ENCODE results near the gene MOB3A. TPM values are rescaled to one million over a fixed set of nuclear protein-coding genes. Genes with fewer than 3 reads are reported as not detected.
A peak's percentile ranks its signal among the peaks of the same experiment; 100 is the strongest.
"Not testable (repeated sequence)": the region's sequence is repeated elsewhere in the genome, so short reads cannot be mapped to it uniquely, and the experiment has no call there.

Gene MOB3A
- total RNA-seq, 1 donor from 2014 or later = 15.6 TPM

DNA sequence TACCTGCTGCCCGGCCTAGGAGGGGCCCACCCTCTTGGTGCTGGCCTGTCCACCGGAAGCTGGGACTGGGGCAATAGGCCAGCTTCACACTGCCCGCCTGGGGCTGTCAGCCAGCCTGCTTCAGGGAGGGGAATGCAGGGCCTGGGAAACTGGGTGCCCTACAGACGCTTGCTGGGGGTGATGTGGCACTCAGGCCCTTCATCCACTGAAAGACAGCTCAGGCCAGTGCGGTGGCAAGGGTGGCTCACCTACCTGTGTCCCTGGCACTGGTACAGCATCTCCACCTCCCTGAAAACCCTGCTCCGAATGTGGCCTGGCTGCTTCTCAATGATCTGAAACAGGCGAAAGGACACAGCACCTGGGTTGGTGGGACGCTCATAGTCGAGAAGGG lies 52.9 kb downstream of the MOB3A start:
- DNase-seq = peak; percentile 42
- no peak for ATAC-seq (ENCODE audit: poor library complexity)
- intact Hi-C loops (cut with DNase I) = no loop called here

DNA sequence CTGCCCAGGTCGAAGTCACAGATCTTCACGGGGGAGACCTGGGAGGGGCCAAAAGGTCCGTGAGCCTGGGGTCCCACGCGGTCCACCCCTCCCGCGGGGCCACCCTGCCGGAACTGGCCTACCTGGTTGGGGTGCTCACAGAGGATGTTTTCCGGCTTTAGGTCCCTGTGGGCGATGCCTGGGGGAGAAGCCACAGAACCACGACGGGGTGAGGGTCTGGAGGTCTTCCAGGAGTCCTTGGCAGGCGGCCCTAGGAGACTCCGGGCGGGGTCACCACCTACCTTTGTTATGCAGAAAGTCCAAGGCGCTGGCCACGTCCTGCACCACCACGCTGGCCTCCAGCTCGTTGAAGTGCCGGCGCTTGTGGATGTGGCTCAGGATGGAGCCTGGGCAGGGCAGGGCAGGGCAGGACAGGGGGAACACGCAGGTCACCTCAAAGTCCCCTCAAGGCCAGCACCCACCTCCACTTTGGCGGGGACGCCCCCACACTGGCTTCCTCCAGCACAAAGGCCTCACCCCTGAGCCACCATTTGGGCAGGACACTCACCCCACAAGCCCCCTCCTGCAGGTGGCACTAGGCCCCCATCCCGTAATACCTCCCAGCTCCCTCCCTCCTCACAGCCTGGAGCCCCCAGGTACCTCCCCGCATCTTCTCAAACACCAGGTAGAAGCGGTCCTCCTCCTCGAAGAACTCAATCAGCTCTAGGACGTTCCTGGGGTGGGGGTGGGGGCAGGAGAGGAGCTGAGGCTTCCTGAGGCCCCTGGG lies 53.5 kb downstream of the MOB3A start:
- DNase-seq (peak; percentile 72), ATAC-seq (ENCODE audit: poor library complexity) (peak; percentile 1)
- intact Hi-C loops (cut with DNase I) = no loop called here

DNA sequence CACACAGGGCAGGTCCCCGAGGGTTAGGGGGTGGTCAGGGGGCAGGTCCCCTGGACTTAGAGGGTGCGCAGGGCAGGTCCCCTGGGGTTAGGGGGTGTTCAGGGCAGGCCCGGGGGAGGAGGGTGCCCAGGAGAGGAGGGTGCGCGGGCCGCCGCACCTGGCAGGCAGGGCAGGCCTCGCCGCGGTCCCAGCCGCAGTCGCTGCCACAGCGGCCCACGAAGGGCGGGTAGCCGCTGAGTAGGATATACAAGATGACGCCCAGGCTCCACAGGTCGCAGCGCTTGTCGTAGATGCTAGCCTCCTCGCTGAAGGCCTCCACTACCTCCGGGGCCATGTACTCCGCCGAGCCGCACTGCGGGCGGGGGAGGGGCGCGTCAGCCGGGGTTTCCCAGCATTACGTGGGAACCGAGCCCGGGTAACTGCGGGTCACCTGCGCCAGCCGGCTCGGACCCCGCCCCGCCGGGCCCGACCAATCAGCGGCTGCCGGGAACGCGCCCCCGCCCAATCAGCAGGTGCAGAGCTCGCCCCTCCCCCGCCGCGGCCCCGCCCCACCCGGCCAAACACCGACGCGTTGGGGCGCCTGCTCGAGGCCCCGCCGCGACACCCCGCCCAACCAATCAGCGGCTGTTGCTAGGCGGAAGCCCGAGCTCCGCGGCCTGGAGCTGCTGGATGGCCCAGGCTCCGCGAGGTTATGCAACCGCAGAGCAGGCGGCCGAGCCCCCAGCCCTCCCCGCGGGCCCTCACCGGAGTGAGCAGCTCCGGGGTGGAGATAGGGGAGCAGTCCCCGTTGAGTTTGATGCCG lies 54.2 kb downstream of the MOB3A start:
- DNase-seq (peak; percentile 98), ATAC-seq (ENCODE audit: poor library complexity) (peak; percentile 89)
- intact Hi-C loops (cut with DNase I) = no loop called here

DNA sequence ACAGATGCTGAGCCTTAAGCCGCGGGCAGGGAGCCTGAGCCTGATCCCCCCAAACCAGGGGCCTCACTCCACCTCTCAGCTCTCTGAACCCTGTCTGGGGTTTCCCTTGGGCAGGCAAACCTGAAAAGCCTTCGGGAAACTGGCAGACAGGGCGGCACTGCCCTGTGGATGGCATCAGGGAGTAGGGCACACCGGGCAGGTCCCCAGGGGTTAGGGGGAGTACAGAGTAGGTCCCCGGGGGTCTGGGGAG lies 54.8 kb downstream of the MOB3A start:
- intact Hi-C loops (cut with DNase I) = no loop called here
- ATAC-seq (ENCODE audit: poor library complexity) (no peak), DNase-seq (peak; percentile 36)

DNA sequence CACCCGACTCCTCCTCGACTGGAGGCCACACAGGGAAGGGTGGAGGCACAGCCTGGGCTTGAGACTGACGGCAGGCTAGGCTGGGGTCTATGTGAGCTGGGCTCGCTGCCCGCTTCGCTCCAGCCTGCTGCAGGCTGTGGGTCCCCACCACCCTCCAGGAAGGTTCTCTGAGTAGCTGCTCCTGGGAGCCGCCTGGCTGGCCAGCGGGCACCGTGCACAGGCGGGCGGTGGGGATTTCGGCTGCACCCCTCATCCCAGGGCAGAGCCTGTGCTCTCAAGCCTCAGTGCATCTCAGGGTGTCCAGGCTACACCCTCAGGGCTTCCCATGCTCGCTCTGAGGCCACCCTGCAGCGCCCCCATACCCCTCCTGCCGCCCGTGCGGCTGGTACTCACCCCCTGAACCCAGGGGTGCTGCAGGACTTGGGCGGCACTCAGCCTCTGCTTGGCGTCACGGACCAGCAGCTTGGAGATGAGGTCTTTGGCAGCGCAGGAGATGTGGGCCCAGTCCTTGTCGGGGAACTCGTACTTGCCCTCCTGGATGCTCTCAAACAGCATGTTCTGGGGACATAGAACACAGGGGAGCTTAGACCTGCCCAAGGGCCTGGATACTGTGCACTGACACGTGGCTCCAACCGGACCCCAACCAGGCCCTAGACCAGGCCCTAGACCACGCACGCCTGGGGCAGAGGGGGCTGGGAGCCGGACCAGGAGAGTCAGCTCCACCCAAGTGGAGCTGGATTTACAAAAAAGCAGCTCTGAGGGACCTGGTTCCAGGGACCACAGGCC lies 55.3 kb downstream of the MOB3A start:
- intact Hi-C loops (cut with DNase I) = no loop called here

DNA sequence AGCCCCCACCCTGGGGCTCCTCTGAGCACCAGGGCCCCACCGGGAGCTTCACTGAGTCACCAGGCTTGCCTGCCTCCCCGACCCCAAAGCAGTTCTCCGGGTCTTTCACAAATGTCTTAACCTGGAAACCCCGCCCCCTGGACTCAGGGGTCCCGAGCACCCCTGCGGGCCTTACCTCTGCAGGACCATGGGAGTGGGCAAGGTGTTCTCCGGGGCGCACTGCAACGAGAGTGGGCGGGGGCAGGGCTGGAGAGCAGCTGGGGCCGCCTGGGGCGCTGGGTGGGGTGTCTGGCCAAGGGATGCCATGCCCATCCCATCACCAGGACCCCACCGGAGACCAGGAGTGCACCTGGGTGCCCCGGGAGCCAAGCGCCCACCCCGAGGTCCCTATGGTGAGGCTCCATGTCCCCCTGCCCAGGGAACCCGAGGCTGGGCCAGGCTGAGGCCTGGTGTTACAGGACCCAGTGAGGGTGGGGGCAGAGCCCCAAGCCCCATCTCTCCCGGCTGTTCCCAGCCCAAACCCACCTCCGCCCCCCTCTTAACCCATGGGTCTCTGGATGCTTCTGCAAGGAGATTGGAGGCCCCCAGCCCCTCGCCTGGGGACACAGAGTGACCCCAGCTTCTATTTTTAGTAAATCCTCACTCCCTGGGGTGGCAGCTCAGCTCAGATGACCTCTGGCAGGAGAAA lies 56.0 kb downstream of the MOB3A start:
- DNase-seq = peak; percentile 37
- ATAC-seq (ENCODE audit: poor library complexity) = no peak

More for the DNA sequence above, 55.3 kb downstream of the MOB3A start:
- ATAC-seq (ENCODE audit: poor library complexity) (no peak), DNase-seq (peak; percentile 52)

DNA sequence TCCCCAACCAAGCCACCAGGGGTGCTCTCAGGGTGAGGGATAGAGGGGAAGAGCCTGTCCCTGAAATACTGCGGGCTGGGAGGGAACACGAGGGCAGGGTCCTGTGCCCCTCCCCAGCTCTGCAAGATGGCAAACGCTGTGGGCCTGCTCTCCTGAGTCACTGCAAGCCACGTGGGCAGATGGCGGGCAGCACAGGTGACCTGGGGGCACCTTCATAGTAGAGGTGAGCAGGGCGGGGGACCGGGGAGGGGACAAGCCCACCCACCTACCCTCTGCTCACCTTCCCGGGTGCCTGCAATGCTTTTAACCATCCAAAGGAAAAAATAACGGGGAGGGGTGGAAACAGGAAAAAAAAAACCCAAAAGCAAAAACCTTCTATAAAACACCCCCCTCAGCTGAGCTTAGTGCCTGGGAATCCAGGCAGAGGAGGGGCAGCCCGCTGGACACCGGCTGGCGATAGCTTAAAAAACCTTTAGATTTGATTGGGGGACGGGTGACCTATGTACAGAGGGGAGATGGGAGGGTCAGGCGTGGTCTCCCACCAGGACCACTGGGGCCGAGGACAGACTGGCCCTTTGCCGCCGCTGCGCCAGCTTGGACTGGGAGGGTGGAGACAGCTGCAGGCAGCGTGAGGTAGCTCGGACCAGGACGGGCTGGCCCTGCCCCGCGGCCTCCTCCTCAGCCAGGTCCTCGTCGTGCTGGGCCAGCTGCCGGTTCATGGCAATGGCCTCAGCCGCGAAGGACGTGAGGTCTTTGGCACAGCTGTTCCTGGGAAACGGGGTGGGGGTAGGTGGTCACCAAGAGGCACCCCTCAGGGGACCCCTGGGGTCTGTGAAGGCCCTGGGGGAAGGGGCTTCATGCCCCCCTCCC lies 56.8 kb downstream of the MOB3A start:
- intact Hi-C loops (cut with DNase I) = no loop called here
- peak; percentile 60 for DNase-seq
- ATAC-seq (ENCODE audit: poor library complexity) = no peak

More for the DNA sequence above, 56.0 kb downstream of the MOB3A start:
- intact Hi-C loops (cut with DNase I) = no loop called here

DNA sequence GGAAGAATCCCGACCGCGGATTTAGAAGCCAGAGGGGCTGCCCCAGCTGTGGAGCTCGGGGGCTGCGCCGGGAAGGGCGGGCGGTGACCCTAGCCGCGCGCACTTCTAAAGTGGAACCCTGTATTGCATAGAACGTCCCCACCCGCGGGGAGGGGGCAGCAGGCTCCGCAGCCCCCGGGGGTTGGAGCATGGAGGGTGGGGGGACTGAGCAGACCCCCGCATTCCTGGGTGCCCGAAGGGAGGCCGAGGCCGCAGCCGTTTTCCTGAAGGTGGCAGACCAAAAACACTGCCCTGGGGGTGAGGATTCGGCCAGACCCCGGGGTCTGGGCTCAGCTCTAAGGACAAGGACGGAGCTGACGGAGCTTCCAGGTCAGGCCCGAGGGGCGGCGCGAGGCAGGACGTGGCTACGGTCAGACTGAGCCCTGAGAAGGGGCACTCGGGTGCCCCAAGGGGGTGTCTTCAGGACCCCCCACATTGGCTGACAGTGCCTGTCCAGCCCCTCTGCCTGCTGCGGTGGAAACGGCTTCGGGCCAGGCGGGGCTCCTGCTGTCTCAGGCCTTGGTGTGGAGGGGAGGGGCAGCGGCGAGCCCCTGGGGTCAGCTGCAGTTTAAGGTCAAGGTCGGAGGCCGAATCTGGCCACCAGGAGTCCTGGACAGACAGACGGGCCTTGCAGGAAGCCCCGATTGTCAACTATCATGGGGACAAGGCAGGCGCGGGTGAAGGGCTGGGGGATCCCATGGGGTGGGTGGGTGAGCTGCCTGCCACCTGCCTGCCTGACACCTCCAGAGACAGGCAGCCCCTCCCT lies 57.6 kb downstream of the MOB3A start:
- ATAC-seq (ENCODE audit: poor library complexity) (no peak), DNase-seq (peak; percentile 41)
- intact Hi-C loops (cut with DNase I) = no loop called here

DNA sequence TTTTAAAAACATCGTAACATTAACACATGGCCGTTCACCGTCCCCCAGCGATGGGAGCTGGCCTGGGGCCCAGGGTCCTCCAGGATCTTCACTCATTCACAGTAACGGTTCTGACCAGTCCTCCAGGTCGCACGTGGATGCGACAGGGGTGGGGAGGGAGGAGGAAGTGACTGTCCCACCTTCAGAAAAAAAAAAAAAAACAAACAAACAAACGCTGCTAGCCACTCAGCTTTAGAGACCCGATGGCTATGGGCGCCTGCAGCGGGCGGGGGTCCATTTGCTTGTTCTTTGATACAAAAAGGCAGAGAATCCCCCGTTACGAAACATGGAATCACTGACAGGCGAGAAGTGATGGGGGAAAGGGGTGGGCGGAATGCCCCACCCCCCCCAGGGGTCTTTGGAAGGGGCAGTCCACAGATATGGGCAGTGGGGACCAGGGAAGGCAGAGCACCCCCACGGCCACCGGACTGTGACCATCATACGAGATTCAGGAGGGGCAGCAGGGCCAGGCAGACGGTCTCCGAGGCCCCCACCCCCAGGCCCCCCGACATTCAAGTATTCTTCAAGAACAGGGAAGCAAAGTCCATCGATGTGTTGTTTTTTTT lies 58.4 kb downstream of the MOB3A start:
- DNase-seq = peak; percentile 39
- intact Hi-C loops (cut with DNase I) = no loop called here
- no peak for ATAC-seq (ENCODE audit: poor library complexity)

DNA sequence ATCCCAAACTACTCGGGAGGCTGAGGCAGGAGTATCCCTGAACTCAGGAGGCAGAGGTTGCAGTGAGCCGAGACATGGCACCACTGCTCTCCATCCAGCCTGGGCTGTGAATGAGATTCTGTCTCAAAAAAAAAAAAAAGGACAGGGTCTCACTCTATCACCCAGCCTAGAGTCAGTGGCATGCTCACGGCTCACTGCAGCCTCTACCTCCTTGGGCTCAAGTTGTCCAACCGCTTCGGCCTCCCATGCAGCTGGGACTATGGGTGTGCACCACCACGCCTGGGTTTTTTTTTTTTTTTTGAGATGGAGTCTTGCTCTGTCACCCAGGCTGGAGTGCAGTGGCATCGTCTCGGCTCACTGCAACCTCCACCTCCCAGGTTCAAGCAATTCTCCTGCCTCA lies 59.7 kb downstream of the MOB3A start:
- intact Hi-C loops (cut with DNase I) = no loop called here
- no peak for ATAC-seq (ENCODE audit: poor library complexity)
- DNase-seq = no peak

DNA sequence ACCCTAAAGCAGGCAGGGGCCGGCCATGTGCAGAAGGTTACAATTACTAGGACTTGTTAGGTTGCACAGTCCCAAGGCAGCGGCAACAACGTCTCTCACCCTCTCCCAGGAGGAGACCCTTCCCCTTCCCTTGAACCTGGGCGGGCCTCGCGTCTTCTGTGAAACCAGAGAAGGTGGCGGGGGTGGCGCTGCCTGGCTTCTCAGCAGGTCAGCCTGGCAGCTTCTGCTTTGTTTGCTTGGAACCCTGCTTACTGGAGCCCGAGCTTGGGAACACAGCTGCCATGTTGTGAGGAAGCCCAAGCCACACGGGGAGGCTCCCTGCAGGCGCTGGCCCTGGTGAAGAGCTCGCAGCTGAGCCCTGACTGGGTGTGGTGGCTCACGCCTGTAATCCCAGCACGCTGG lies 60.5 kb downstream of the MOB3A start:
- DNase-seq (peak; percentile 38), ATAC-seq (ENCODE audit: poor library complexity) (no peak)
- intact Hi-C loops (cut with DNase I) = no loop called here

DNA sequence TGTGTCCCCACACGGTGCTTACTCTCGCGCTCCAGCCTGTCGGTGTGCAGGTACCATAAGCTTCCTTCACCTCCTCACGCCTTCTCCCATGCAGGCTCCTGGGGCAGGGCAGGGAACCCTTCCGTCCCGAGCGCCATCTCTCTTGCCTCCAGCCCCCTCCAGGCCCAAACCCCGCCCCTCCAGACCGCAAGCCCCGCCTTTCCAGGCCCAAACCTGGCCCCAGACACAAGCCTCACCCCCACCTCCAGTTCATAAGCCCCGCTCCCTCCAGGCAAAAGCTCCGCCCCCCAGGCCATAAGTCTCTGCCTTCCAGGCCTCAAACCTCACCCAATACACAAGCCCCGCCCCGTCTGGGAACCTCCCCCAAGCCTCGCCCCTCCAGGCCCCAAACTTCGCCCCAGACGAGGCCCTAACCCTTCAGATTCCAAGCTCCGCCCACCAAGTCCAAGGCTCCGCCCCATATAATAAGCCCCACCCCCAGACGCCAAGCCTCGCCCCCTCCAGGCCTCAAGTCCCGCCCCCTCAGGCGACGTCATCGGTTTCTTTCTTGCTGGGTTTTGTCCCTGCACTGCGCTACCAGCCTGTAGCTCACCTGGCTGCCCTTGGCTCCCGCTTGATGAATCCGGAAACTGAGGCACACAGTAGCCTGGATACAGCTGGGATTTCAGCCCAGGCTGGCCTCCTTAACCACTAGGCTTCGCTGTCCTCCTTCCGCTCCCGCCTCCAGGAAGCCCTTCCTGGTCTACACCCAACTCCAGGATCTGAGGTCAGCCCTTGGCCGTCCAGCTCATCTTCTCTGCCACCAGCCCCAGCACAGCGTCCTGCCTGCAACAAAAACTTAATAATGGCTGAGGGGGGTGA lies 61.2 kb downstream of the MOB3A start:
- ATAC-seq (ENCODE audit: poor library complexity) = no peak
- intact Hi-C loops (cut with DNase I) = no loop called here
- peak; percentile 63 for DNase-seq

DNA sequence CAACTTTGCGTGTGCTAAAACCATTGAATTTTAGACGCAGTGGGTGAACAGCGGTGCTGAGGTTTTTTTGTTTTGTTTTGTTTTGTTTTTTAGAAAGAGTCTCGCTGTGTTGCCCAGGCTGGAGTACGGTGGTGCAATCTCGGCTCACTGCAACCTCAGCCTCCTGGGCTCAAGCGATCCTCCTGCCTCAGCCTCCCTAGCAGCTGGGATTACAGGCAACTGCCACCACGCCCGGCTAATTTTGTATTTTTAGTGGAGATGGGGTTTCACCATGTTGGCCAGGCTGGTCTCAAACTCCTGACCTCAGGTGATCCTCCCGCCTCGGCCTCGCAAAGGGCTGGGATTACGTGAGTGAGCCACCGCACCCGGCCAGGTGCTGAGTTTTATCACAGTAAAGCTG lies 61.9 kb downstream of the MOB3A start:
- DNase-seq; intact Hi-C loops (cut with DNase I): not testable (repeated sequence)

DNA sequence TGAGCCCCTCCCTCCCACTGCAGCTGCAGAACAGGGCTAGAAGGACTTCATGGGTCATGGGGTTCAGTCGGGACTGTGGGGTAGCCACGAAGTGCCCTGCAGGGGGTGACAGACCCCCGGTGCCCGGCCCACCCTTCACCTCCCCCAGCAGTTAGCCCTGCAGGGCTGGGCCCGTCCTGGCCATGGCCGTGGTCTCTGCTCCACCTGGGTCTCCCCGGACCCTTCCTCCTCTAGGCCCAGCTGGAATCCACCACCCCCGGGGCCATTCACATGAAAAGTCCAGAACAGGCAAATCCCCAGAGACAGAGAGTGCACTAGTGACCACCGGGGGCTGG lies 62.3 kb downstream of the MOB3A start:
- ATAC-seq (ENCODE audit: poor library complexity) = no peak
- peak; percentile 42 for DNase-seq
- intact Hi-C loops (cut with DNase I) = no loop called here

More for the DNA sequence above, 61.9 kb downstream of the MOB3A start:
- not testable (repeated sequence) for ATAC-seq (ENCODE audit: poor library complexity)

DNA sequence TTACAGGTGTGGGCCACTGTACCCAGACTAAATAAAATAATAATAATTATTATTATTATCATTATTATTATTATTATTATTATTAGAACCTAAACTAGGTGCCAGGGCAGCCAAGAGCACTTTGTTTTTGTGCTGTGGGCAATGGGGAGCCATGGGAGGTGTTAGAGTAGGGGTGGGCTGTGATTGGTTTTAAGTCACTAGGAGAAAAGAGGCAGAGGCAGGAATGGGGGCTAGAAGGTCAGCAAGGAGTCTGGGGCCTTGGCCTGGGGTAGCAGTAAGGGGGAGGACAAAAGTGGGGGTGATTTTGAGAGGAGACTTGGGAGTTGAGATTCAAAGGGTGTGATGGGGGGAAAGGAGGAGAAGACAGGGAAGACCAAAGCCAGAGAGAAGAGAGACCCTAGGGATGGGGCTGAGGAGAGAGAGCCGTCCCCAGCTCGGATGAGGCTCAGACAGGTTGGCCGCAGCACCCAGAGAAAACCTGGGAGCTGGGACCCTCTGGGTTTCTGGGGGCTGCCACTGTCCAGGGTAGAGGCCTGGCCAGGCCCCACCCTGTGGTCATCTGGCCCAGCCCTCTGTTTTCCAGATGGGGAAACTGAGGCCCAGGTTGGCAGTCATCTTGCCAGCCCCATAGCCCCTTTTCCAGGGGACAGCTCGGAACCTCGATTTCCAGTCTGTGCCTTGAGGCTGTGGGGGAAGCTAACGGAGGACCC lies 62.9 kb downstream of the MOB3A start:
- no peak for ATAC-seq (ENCODE audit: poor library complexity)
- DNase-seq = no peak
- intact Hi-C loops (cut with DNase I) = no loop called here
